HG02970 (cell line): ENCODE measurements around the gene RBM33.

Experiments used
- ATAC-seq: cut with Tn5 transposase; IDR thresholded peaks from one replicate; pipeline ENCODE4 v1.9.1; 2021; ENCODE audit warnings: mild to moderate bottlenecking, moderate library complexity, moderate number of reproducible peaks; ENCODE audit not compliant: unreplicated experiment, low FRiP score

Gene RBM33

GRCh38 chr7:155662343-155663043 is 18.0 kb downstream of the RBM33 start:
- ATAC-seq = no peak

GRCh38 chr7:155663937-155664336 is 19.5 kb downstream of the RBM33 start:
- no peak for ATAC-seq

GRCh38 chr7:155665079-155665956 is 20.9 kb downstream of the RBM33 start:
- no peak for ATAC-seq

GRCh38 chr7:155665957-155666287 is 21.5 kb downstream of the RBM33 start:
- ATAC-seq = no peak

- ATAC-seq = no peak
Observed at GRCh38 chr7:155667241-155667829, 22.9 kb downstream of the RBM33 start.

GRCh38 chr7:155669717-155670505 is 25.4 kb downstream of the RBM33 start:
- ATAC-seq = no peak

GRCh38 chr7:155670521-155670920 is 26.1 kb downstream of the RBM33 start:
- ATAC-seq = no peak

- no peak for ATAC-seq
Observed at GRCh38 chr7:155674556-155674955, 30.1 kb downstream of the RBM33 start.

- ATAC-seq = no peak
Observed at GRCh38 chr7:155676052-155676451, 31.6 kb downstream of the RBM33 start.

GRCh38 chr7:155677688-155678087 is 33.2 kb downstream of the RBM33 start:
- ATAC-seq = no peak

- no peak for ATAC-seq
Observed at GRCh38 chr7:155680124-155680523, 35.7 kb downstream of the RBM33 start.

- ATAC-seq = no peak
Observed at GRCh38 chr7:155680864-155681263, 36.4 kb downstream of the RBM33 start.

- ATAC-seq = no peak
Observed at GRCh38 chr7:155681663-155682062, 37.2 kb downstream of the RBM33 start.

GRCh38 chr7:155682484-155682883 is 38.0 kb downstream of the RBM33 start:
- no peak for ATAC-seq

GRCh38 chr7:155683098-155683497 is 38.6 kb downstream of the RBM33 start:
- ATAC-seq = no peak

- no peak for ATAC-seq
Observed at GRCh38 chr7:155683714-155684113, 39.3 kb downstream of the RBM33 start.

- ATAC-seq = no peak
Observed at GRCh38 chr7:155684543-155684942, 40.1 kb downstream of the RBM33 start.

- no peak for ATAC-seq
Observed at GRCh38 chr7:155685070-155685790, 40.8 kb downstream of the RBM33 start.

GRCh38 chr7:155685791-155686160 is 41.3 kb downstream of the RBM33 start:
- no peak for ATAC-seq
